Liver (tissue), 9 donors: ENCODE data around the gene ZNF592. TPM values are rescaled to one million over a fixed set of nuclear protein-coding genes. Genes with fewer than 3 reads are reported as not detected.

Source experiments
- DNase-seq: peaks from one replicate; pipeline ENCODE4 v3.0.0-alpha.2; 2017; ENCODE audit warnings: low spot score
- H3K27ac ChIP-seq, 2 donors: one replicate each; pipeline ENCODE4 v1.7.0; 2013; ENCODE audit warnings: inconsistent platforms in 2 of 2, low read length in 2 of 2, control low read depth in 1 of 2, low read depth in 1 of 2, mild to moderate bottlenecking in 1 of 2
- H3K27me3 ChIP-seq, 4 donors: one replicate each; pipeline versions ENCODE4 v1.6.1 to v1.7.0; 2013; ENCODE audit warnings: low read length in 3 of 4, inconsistent platforms in 1 of 4, mild to moderate bottlenecking in 1 of 4, moderate library complexity in 1 of 4; ENCODE audit not compliant: control insufficient read depth in 4 of 4, insufficient read depth in 4 of 4
- H3K36me3 ChIP-seq, 4 donors: one replicate each; pipeline versions ENCODE4 v1.6.1 to v1.7.0; 2013; ENCODE audit warnings: low read length in 3 of 4, mild to moderate bottlenecking in 3 of 4, low read depth in 1 of 4, moderate library complexity in 1 of 4; ENCODE audit not compliant: control insufficient read depth in 4 of 4, insufficient read depth in 3 of 4
- H3K4me1 ChIP-seq, 4 donors: one replicate each; pipeline versions ENCODE4 v1.6.1 to v1.7.0; 2013; ENCODE audit warnings: low read length in 3 of 4, mild to moderate bottlenecking in 3 of 4, moderate library complexity in 1 of 4; ENCODE audit not compliant: control insufficient read depth in 4 of 4, insufficient read depth in 4 of 4
- H3K4me3 ChIP-seq, 3 donors: one replicate each; pipeline versions ENCODE4 v1.6.1 to v1.7.0; 2013; ENCODE audit warnings: low read length in 3 of 3, control low read depth in 1 of 3, low read depth in 1 of 3, mild to moderate bottlenecking in 1 of 3
- H3K9ac ChIP-seq, 2 donors: one replicate each; pipeline ENCODE4 v1.7.0; 2013; ENCODE audit warnings: low read length in 2 of 2, mild to moderate bottlenecking in 2 of 2, moderate library complexity in 2 of 2, control low read depth in 1 of 2, low read depth in 1 of 2
- H3K9me3 ChIP-seq, 4 donors: one replicate each; pipeline versions ENCODE4 v1.6.1 to v1.7.0; 2013; ENCODE audit warnings: low read length in 3 of 4; ENCODE audit not compliant: control insufficient read depth in 4 of 4
- ATF3 ChIP-seq: IDR thresholded peaks from 2 replicates; pipeline ENCODE4 v1.6.1; 2016; ENCODE audit warnings: antibody characterized with exemption
- CTCF ChIP-seq: fragments of 150-350 bp; IDR thresholded peaks from 2 replicates; pipeline ENCODE4 v1.5.1; 2017; ENCODE audit warnings: improper control_type of control experiment, low read depth, low read length; ENCODE audit not compliant: missing input control
- EGR1 ChIP-seq, 2 donors: IDR thresholded peaks; 2 replicates each; pipeline ENCODE4 v1.6.1; 2016 to 2018; ENCODE audit warnings: antibody characterized with exemption in 2 of 2, low read depth in 2 of 2
- FOXA1 ChIP-seq: IDR thresholded peaks from 2 replicates; pipeline ENCODE4 v1.6.1; 2016; ENCODE audit warnings: antibody characterized with exemption
- FOXA2 ChIP-seq: IDR thresholded peaks from 2 replicates; pipeline ENCODE4 v1.6.1; 2016; ENCODE audit warnings: antibody characterized with exemption
- GABPA ChIP-seq, 2 donors: IDR thresholded peaks in 1 of 2; conservative IDR thresholded peaks in 1 of 2; 2 replicates each; pipeline ENCODE4 v1.6.1; 2016; ENCODE audit warnings: antibody characterized with exemption in 2 of 2, mild to moderate bottlenecking in 1 of 2, moderate library complexity in 1 of 2
- HNF4A ChIP-seq, 2 donors: conservative IDR thresholded peaks; 2 replicates each; pipeline ENCODE4 v1.6.1; 2016; ENCODE audit warnings: antibody characterized with exemption in 2 of 2, mild to moderate bottlenecking in 2 of 2
- HNF4G ChIP-seq: IDR thresholded peaks from 2 replicates; pipeline ENCODE4 v1.6.1; 2016; ENCODE audit warnings: antibody characterized with exemption
- JUND ChIP-seq, 2 donors: IDR thresholded peaks; 2 replicates each; pipeline ENCODE4 v1.6.1; 2016; ENCODE audit warnings: antibody characterized with exemption in 2 of 2
- NR2F2 ChIP-seq: IDR thresholded peaks from 2 replicates; pipeline ENCODE4 v1.6.1; 2016; ENCODE audit warnings: antibody characterized with exemption
- RAD21 ChIP-seq, 2 donors: IDR thresholded peaks; 2 replicates each; pipeline ENCODE4 v1.6.1; 2016; ENCODE audit warnings: antibody characterized with exemption in 2 of 2, mild to moderate bottlenecking in 2 of 2
- REST ChIP-seq: IDR thresholded peaks from 2 replicates; pipeline ENCODE4 v1.6.1; 2016; ENCODE audit warnings: antibody characterized with exemption, mild to moderate bottlenecking
- RXRA ChIP-seq, 2 donors: IDR thresholded peaks; 2 replicates each; pipeline ENCODE4 v1.6.1; 2017 to 2018; ENCODE audit warnings: antibody characterized with exemption in 2 of 2, mild to moderate bottlenecking in 1 of 2
- SP1 ChIP-seq: IDR thresholded peaks from 2 replicates; pipeline ENCODE4 v1.6.1; 2018; ENCODE audit warnings: antibody characterized with exemption, mild to moderate bottlenecking
- TAF1 ChIP-seq: conservative IDR thresholded peaks from 2 replicates; pipeline ENCODE4 v1.6.1; 2016; ENCODE audit warnings: antibody characterized with exemption, mild to moderate bottlenecking
- YY1 ChIP-seq: IDR thresholded peaks from 2 replicates; pipeline ENCODE4 v1.6.1; 2016; ENCODE audit warnings: antibody characterized with exemption, mild to moderate bottlenecking
- ZBTB33 ChIP-seq: IDR thresholded peaks from 2 replicates; pipeline ENCODE4 v1.6.1; 2016; ENCODE audit warnings: antibody characterized with exemption
- WGBS: extraction: QIAGEN DNeasy Blood & Tissue Kit; methylation state at CpG from one replicate; pipeline ENCODE4 v1.1.7; 2013; 5-methylcytosine and 5-hydroxymethylcytosine counted together
- polyA plus RNA-seq, 2 donors: library from polyadenylated mRNA; stranded (reverse) in 1 of 2; unstranded in 1 of 2; fragments of 200-250 nt in 1 of 2; fragments of >200 nt in 1 of 2; fragmentation: Nextera tagmentation in 1 of 2; extraction: Ambion mirVana in 1 of 2; gene quantifications; one replicate each; pipeline versions ENCODE4 v1.2.1 to v1.2.3, GENCODE V29; 2013 to 2015
- total RNA-seq, 2 donors: library from RNA; depleted of rRNA; stranded (reverse); fragments of >200 nt; gene quantifications; one replicate each; pipeline ENCODE4 v1.2.3, GENCODE V29; 2014
- TF ChIP-seq, protein P1 (sequence below): IDR thresholded peaks from 2 replicates; pipeline ENCODE4 v1.6.1; 2016; ENCODE audit warnings: antibody characterized with exemption
- donor health status: healthy.
- donor health status: healthy.
- donor health status: healthy.
- donor health status: healthy.
- donor health status: healthy.

Gene ZNF592
- total and polyA plus RNA-seq, 4 donors: 4.4 to 10.6 (median 7.5) TPM

DNA sequence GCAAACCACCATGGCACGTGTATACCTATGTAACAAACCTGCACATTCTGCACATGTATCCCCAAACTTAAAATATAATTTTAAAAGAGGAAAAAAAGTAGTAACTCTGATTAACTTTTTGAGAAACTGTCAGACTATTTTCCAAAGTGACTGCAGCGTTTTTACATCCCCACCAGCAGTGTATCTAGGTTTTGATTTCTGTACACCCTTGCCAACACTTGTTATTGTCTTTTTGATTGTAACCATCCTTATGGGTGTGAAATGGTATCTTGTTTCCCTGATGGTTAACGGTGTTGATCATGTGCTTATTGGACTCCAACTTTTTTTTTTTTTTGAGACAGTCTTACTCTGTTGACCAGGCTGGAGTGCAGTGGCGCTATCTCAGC, 45.8 kb downstream of the ZNF592 start:
- H3K36me3 ChIP-seq: peaks cover 3 to 59% (median 46%) of the 10 kb centered on the region in 4 donors
- peaks cover 0 to 17% (median 7%) of the 10 kb centered on the region in 4 donors for H3K4me1 ChIP-seq
- no peak overlapping the region for H3K4me3 ChIP-seq
- TF ChIP-seq HNF4G (no peak), FOXA1 (no peak), RAD21 (IDR thresholded peaks at IDR 0.05) (no peak), HNF4A (conservative IDR thresholded peaks at IDR 0.05) (no peak), ATF3 (no peak), ZBTB33 (no peak), YY1 (no peak), FOXA2 (no peak), EGR1 (IDR thresholded peaks at IDR 0.05; ENCODE audit: low read depth in 2 of 2) (no peak), SP1 (no peak), GABPA (IDR thresholded peaks at IDR 0.05 in 1 of 2, conservative IDR thresholded peaks at IDR 0.05 in 1 of 2) (no peak), TAF1 (no peak), NR2F2 (no peak)
- TF ChIP-seq, protein P1, sequence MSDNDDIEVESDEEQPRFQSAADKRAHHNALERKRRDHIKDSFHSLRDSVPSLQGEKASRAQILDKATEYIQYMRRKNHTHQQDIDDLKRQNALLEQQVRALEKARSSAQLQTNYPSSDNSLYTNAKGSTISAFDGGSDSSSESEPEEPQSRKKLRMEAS: no peak
- WGBS: 96% methylated on average over 4 of the region's 4 CpGs
- no peaks in the 10 kb centered on the region for H3K27me3 ChIP-seq
- H3K27ac ChIP-seq: no peak overlapping the region
- H3K9ac ChIP-seq: no peak overlapping the region
- H3K9me3 ChIP-seq: no peaks in the 10 kb centered on the region
- DNase-seq: no peak

- WGBS: 90% methylated on average over 3 of the region's 3 CpGs
Measured at GRCh38 chr15:84795186-84795585, 46.8 kb downstream of the ZNF592 start.

More at GRCh38 chr15:84795186-84795585, 46.8 kb downstream of the ZNF592 start:
- Histone ChIP-seq H3K9me3 (no peaks in the 10 kb centered on the region), H3K4me3 (no peak overlapping the region), H3K4me1 (peaks cover 6 to 27% (median 17%) of the 10 kb centered on the region in 4 donors), H3K9ac (no peak overlapping the region), H3K27me3 (no peaks in the 10 kb centered on the region), H3K27ac (no peak overlapping the region), H3K36me3 (peaks cover 3 to 64% (median 50%) of the 10 kb centered on the region in 4 donors)
- DNase-seq: no peak
- TF ChIP-seq RXRA (IDR thresholded peaks at IDR 0.05) (no peak), ZBTB33 (no peak), HNF4A (conservative IDR thresholded peaks at IDR 0.05) (no peak), JUND (IDR thresholded peaks at IDR 0.05) (no peak), REST (no peak), NR2F2 (no peak), FOXA2 (no peak), EGR1 (IDR thresholded peaks at IDR 0.05; ENCODE audit: low read depth in 2 of 2) (no peak), SP1 (no peak), GABPA (IDR thresholded peaks at IDR 0.05 in 1 of 2, conservative IDR thresholded peaks at IDR 0.05 in 1 of 2) (no peak), CTCF (no peak), TAF1 (no peak), RAD21 (IDR thresholded peaks at IDR 0.05) (no peak), YY1 (no peak), ATF3 (no peak), HNF4G (no peak)
- TF ChIP-seq, protein P1: no peak
